HG02798 (cell line): ENCODE results near the gene EVI5L.

ENCODE experiments used
- ATAC-seq: cut with Tn5 transposase; IDR thresholded peaks from one replicate; pipeline ENCODE4 v1.9.1; 2021; ENCODE audit warnings: mild to moderate bottlenecking; ENCODE audit not compliant: unreplicated experiment, poor library complexity

The EVI5L gene

GRCh38 chr19:7908078-7908699, 78.2 kb downstream of the EVI5L start:
- no peak for ATAC-seq

- no peak for ATAC-seq
Measured at GRCh38 chr19:7908742-7909461, 78.9 kb downstream of the EVI5L start.

GRCh38 chr19:7909471-7910067, 79.6 kb downstream of the EVI5L start:
- no peak for ATAC-seq

GRCh38 chr19:7910321-7911161, 80.5 kb downstream of the EVI5L start:
- no peak for ATAC-seq

GRCh38 chr19:7911508-7912143, 81.6 kb downstream of the EVI5L start:
- no peak for ATAC-seq

- no peak for ATAC-seq
Measured at GRCh38 chr19:7912144-7912696, 82.2 kb downstream of the EVI5L start.

GRCh38 chr19:7912697-7913564, 82.9 kb downstream of the EVI5L start:
- ATAC-seq, result no peak

GRCh38 chr19:7913652-7914051, 83.6 kb downstream of the EVI5L start:
- ATAC-seq, result no peak

- ATAC-seq, result no peak
Measured at GRCh38 chr19:7914099-7914498, 84.1 kb downstream of the EVI5L start.
